GM19452 (cell line): Measurements from ENCODE around the gene SH3PXD2A.
"Not testable (repeated sequence)": the region's sequence is repeated elsewhere in the genome, so short reads cannot be mapped to it uniquely, and the experiment has no call there.

Source experiments
- ATAC-seq: cut with Tn5 transposase; IDR thresholded peaks from one replicate; pipeline ENCODE4 v1.9.1; 2021; ENCODE audit not compliant: unreplicated experiment

Gene SH3PXD2A

DNA sequence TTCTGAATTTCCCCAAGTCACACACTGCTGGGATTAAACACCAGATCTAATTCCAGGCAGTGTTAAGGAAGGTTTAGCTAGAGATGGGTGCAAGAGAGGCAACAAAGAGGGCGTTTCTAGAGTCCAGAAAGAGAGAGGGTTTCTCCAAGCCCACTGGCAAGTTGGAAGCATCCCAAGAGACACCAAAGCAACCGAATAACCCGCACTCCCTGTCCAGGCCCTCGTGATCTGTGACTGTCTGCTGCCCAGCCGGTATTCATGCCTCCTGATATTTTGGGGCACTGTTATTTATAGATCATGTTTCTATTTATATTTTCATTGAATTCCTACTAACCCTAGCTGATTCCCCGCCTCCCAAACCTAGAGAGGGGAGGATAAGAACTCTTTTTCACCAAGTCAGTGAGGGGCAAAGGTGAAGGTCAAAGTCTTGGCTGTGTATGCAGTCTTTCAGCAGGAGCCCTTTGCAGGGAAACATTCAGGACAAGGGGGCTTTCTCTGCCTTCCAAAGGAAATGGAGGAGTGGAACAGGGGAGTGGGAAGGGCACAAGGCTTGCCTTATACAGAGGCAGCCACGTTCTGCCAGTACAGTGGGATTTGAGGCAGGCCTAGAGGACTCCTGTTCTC, 103.6 kb downstream of the SH3PXD2A start:
- no peak for ATAC-seq

DNA sequence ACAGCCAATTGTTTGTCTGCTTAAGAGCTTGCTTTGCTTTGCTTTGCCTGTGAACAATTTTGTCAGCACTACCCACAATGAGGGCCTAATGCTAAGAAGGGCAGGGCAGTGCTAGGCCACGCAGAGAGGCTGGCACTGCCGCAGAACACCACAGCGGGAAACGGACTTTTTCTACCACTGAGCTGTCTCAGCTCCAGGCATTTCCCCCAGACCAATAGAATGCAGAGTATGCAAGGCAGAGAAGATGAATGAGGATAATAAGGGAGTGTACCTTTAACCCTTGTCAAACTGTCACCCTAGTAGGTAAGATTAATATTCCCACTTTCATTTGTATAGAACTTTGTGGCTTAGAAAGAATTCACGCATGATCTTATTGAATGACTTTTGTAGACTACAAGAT, 104.5 kb downstream of the SH3PXD2A start:
- no peak for ATAC-seq

DNA sequence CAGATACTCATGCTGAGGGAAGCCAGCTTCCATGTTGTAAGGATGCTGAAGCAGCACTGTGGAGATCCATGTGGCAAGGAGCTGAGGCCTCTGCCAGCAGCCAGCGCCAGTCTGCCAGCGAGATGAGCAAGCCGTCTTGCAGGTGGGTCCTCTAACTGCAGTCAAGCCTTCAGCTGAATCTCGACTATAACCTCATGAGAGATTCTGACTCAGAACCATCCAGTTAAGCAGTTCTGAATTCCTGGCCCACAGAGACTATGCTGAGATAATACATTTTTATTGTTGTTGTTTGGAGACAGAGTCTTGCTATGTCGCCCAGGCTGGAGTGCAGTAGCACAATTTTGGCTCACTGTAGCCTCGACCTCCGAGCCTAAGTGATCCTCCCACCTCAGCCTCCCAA, 105.6 kb downstream of the SH3PXD2A start:
- ATAC-seq, result no peak

DNA sequence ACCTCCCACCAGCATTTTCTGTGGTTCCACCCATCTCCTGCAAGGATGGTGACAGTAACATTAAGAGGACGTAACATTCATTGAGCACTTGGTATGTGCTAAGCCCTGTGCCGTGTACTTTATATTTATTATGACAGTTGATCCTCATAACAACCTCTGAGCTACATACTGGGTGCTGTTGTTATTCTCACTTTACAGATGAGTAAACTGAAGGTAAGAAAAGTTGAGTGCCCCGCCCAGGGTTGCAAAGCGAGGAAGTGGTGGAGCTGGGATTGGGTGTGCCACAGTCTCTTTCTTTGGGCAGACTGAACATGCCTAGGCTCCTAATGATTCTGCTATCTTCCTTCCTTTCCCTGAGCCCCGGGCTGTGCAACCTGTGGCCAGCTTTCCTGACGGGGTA, 107.4 kb downstream of the SH3PXD2A start:
- ATAC-seq, result no peak

DNA sequence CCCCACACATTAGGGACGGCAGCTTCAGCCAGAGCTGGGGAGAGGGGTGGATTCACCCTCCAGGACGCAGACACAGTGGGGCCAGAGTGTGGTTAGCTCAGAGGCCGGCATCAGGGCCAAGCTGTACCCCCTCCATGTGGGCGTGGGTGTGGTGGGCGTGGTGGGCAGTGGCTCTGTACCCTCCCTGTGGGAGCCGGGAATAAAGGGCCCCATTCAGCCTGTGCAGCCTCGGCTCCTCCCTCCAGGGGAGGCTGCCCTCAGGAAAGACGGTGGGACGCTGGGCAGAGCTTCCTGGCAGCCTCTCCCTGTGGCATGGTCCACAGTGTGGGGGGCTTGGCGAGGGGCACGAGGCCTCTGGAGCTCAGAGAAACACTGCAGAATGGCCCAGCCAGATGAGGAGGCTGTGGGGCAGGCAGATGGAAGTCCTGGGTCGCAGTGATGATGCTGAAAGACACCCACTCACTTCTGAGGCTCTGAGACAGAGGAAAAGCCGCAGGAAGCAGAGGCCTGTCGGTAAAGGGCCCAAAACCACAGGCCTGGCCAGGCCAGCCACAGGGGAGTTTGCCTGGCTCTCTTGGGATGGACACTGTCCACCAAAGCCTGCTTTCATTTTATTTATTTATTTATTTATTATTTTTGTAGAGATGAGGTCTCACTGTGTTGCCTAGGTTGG, 108.0 kb downstream of the SH3PXD2A start:
- no peak for ATAC-seq

DNA sequence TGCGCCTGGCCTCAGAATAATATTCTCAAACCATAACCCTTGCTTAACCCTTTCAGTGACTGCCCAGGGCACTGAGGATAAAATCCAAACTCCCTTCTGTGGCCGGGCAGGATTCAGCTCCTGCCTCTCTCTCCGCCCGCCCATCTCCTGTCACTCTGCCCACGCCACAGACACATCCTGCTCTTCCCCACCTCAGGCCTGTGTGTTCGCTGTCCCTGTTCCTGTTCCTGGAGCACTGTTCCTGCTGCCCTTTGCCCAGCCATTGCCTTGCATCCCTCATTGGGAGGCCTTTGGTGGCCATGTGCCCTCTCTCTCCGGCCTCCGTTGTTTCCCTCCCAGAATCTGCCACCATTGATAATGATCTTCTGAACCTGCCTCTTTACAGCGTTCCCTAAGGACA, 108.8 kb downstream of the SH3PXD2A start:
- ATAC-seq, result no peak

DNA sequence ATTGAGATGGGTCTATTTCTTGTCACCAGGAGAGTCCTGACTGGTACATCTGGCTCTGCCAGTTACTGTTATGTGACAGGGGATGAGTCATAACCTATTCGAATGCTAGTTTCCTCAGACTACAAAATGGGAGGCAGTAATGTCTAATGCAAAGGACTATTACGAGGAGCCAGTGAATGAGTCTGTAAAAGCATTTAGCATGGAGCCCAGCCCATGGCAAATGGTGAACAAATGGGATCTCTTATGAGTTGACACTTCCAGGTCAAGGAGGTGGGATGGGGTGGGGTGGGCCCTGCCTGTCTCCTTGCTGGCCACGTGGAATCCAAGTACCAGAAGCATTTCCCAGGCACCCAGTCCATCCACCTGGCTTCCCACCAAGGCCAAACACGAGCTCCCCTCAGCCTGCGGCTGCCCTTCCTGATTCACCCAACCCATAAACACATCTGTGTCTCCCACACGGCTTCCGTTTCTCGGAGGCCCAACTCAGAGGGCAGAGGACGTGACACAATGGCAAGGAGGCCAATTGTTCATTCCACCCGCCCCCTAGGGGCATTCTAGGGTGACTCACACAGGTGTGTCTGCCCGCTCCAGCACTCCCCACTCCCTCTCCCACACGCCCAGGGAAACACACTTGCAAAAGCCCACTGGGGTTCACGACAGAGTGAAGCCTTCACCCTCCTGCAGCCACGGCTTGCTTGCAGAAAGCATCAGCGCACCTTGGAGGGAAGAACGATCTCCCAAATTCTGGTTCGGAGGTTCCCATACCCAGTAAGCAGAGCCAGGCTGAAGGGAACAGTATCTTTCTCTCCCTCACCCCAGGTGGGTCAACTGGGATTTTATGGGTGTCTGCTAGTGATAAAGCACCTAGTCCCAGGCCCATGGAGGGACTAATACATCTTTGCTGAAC, 109.8 kb downstream of the SH3PXD2A start:
- ATAC-seq, result no peak

DNA sequence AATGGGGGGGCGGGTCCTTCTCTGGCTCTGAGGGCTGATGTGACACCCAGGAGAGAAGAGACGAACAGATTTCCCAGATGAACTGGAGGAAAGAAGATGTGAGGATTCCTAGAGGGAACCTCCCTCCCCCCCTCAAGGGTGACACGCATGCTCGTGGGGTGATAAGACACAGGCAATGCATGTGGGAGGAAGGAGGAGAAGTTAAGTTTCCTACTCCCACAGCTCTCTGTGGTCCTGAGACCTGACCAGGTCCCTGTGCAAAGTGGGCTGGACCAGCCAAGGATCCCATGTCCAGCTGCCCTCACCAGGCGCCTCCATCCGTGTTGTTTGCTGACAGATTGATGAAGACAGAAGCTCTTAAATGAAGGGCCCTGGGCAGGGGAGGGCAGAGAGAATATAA, 112.6 kb downstream of the SH3PXD2A start:
- ATAC-seq, result no peak

DNA sequence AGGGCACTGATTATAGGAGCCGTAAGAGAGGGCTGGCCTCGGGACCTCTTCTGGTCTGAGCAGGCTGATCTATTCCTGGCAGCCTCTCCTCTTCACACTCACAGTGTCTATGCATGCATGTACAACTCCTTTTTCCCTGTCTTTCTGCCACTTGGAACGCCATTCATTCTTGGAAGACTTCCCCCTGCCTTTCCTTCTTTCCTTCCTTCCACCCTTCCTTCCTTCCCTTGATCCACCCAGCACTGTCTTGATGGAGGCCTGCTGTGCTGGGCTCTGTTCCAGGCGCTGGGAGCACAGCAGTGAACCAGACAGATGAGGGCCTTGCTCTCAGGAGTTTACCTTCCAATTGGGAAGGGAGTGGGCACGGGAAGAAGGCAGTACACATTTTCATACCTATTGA, 114.8 kb downstream of the SH3PXD2A start:
- ATAC-seq, result no peak

DNA sequence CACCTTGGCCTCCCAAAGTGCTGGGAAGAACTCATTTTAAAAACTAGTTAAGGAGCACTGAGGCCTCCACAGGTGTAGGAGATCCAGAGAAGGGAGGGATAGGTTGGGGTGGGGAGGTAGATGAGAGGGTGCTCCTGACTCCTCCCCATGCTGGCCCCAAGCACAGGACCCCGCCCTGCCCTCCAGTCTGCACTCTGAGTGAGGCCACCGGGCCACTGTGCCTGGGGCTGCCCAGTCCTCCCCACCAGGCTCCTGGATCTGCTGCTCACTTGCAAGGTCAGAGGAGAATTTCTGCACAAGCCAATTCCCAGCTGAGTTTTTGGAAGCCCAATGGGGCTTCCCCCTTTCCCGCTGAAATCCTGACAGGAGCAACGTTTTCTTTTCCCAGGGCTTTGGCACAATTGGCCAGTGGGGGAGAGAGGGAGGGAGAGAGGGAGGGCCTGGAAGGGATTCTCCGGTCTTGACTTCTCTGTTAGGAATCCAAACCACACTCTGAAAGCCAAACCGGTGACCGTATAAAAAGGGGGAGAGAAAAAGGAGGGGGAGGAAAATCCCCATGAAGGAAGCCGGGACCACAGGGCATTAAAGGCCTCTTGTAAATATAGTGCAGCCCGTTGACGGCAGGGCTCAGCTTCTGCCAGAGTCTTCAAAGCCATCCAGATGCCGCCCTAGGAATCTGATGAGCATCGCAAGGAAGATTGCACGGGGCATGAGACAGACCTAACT, 116.2 kb downstream of the SH3PXD2A start:
- ATAC-seq, result no peak

DNA sequence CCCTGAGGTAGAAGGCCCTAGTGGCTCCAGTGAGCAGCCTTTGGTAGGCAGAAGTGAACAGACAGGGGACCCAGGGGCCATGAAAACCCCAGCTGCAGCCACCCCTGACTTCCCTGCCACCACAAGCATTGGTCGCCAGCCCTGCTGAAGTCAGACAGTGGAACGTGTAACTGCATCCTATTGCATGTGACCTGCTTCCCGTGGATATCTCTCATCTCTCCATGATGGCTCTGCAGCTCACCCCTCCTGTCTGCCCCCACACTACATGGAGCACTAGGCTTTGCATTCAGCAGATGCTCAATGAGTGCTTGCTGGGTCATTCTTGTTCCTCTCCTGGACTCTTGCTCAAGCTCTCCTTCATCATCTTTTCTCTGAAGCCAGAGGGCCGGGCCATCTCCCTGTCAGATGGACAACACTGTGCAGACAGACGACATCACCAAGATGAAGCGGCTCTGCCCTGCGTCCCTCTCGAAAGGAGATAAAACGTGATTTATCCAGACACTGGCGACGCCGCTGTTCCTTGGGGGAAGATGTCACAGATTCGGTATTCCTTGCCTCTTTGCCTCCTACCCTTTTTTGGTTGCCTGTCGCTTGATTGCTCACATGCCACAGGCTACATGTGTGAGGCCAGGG, 117.5 kb downstream of the SH3PXD2A start:
- no peak for ATAC-seq

DNA sequence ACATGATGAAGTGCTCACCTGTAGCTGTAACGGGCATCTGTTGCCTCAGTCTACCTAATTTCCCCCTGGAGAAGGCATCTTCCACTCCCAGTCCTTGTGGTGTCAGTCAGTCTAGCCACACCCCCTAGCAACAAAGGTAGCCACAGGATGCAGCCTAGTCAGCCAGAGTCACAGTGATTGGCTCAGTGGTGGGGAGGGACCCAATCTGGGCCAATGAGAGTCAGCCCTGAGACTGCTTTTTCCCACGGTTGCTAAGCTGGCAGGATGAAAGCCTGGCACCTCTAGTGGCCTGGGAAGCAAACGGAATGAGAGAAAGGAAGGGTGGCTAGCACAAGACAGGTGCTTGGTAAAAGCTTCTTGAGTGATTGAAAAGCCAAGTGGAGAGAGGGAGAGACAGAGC, 118.6 kb downstream of the SH3PXD2A start:
- no peak for ATAC-seq

DNA sequence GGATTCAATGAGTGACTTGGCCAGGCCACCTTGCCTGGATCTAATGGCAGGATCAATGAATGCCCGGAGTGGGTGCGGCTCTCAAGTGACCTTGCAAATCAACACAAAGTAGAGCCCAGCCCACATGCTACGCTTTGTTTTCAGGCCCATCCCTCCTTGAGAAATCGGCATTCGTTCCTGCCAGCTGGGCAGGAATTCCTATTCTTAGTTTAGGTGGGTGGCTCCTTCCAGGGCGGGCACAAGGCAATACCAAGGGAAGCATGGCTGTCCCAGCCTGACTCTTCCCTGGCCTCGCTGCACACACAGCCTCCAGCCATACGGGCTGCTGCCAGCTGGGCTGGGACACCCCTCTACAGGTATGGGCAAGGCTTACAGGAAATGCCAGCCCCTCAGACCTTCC, 119.3 kb downstream of the SH3PXD2A start:
- no peak for ATAC-seq

DNA sequence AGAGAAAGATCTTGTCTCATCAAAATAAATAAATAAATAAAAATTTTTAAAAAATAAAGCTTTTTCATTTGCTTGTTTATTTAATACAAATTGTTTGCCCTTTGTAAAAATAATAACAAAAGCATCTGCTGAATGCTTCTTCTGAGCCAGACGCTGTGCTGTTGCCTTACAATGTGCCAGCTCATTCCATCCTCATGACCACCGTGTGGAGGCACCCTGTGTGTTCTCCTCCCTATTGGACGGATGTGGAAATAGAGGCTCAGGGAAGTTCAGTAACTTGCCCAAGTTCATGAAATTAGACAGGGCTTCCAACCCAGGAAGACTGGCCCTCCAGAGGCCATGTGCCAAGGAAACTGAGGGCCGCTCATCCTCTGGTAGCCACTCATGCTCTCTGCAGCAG, 120.6 kb downstream of the SH3PXD2A start:
- ATAC-seq, result no peak

DNA sequence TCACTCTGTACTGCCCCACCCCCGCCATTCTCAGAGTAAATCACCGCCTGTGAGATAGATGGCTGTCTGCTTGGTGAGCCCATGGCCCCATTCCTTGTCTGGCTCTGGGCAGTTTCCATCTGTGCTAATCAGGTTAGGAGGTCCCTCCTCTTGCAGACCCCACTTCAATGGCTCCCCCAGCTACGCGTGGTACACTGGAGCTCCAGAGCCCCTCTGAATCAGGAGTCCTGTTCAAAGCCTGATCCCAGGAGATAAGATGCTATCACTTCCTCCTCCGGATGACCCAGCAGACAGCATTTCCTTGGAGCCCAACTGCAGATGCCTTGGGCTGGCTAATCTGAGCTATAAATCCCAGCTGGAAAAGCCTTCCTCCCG, 122.3 kb downstream of the SH3PXD2A start:
- no peak for ATAC-seq

DNA sequence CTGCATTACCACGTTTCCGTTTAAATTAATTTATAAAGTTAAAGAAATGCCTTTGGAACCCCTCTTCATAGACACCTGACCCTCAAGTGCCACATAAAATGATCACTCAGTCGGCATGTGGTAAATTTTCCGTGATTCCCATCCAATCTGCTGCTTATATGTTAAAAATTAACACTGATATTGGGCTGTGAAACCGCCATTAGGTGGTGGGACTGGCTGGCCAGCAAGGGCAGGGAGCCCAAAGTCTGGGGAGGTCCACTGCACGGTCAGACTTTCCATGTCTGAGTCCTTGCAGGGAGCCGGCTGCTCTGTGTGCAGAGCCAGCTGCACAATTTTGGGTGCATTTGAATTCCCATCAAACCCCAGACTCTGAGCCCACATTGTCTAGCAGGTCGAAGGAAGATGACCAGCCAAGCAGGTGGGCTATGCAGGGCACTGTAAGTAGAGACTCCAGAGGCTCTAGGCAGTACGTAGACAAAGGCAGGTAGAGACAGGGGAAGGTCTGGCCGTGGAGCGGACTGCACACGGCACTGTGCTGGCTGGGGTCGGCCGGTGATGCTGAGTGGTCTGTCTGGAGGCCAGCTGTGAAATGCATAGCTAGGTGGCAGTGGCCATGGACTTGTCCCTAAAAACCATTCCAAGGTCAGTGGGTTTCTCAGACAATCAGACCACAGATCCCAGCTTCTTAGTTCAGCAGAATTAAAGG, 122.9 kb downstream of the SH3PXD2A start:
- ATAC-seq, result no peak

DNA sequence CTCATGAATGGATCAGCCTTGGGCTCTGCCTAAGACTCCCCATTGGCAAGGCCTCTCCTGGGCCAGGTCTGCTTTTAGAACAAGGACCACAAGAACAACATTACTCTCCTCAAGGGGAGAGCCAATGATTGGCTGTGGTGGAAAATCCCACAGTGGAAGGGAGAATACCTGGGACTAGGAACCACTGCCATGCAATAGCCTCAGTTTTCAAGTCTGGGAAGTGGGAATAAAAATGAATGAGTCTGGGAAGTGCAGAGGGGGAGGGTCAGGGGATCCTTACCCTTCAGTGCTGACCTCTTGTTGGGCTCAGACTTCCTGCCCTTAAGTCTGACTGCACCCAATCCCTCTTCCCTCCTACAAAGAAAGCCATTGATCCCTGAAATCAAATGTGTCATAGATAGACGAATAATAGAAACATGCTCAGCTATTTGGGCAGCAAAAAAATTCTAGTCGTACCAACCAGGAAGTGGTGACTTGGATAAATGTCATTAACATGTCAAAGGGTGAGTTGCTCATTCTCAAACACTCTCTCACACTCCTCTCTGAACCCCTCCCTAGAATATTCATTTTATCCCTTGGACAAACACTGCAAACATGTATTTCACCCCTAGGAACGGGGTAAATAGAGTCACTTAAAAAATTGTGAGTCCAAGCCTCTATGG, 123.6 kb downstream of the SH3PXD2A start:
- ATAC-seq, result no peak

DNA sequence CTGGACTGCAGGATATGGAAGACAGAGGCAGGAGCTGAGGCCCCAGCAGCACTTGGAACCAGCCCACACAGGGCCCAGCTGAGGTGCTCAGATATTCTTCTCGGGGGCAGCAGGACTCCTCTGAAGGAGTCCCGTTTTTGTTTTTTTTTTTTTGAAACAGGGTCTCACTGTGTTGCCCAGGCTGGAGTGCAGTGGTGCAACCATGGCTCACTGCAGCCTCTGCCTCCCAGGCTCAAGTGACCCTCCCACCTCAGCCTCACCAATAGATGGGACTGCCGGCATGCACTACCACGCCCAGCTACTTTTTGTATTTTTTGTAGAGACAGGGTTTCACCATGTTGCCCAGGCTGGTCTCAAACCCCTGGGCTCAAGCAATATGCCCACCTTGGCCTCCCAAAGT, 124.3 kb downstream of the SH3PXD2A start:
- ATAC-seq, result not testable (repeated sequence)

DNA sequence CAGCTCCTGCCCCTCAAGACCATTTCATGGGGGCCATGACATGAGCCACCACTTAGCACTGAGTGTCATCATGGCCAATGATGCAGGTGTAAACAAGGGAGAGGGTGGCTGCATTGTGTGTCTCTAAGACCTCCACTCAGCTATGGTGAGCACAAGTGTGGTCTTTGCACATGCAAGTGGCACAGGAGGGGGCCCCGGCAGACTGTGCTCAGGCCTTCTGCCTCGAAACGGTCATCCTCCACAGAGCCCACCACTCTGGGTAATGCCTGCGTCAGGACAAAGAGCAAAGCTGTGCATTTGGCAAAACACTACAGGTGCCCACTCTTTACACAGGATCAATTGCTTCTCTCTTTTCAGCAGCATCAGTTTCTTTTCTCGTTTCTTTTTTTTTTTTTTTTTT, 125.5 kb downstream of the SH3PXD2A start:
- ATAC-seq, result no peak
